H1 (cell line): Measurements from ENCODE around the gene GBF1.

ENCODE experiments used
- JUND ChIP-seq: IDR thresholded peaks from 2 replicates; pipeline ENCODE4 v1.6.1; 2011; ENCODE audit warnings: mild to moderate bottlenecking, improper control_type of control experiment, low read length
- POLR2AphosphoS5 ChIP-seq: IDR thresholded peaks from 2 replicates; pipeline ENCODE4 v1.6.1; 2011; ENCODE audit warnings: low read depth, low read length

- TF ChIP-seq JUND, result no peak
- no peak for TF ChIP-seq POLR2AphosphoS5
These were observed 44.5 kb downstream of the GBF1 start for GRCh38 chr10:102289840-102290239.
